Right lobe of liver (tissue), 4 donors: ENCODE data around the gene ARHGEF18.

Experiments
- POLR2A ChIP-seq: fragments of 450-650 bp; IDR thresholded peaks from one replicate; pipeline ENCODE4 v1.6.1; 2017; ENCODE audit warnings: antibody characterized with exemption, mild to moderate bottlenecking
- TF ChIP-seq, protein P1 (sequence below), 4 donors: fragments of 200-600 bp in 3 of 4; fragments of 450-650 bp in 1 of 4; IDR thresholded peaks; one replicate each; pipeline versions ENCODE4 v1.5.1 to v1.8.0; 2016 to 2022; ENCODE audit warnings: antibody characterized with exemption in 4 of 4, mild to moderate bottlenecking in 2 of 4
- donor health status: DM: no; HTN: no; CAD: no.
- donor health status: DM: no; HTN: no; CAD: no.
- donor health status: DM: no; HTN: yes; CAD: no.

GRCh38 chr19:7304200-7304599, 44.5 kb upstream of the ARHGEF18 start:
- TF ChIP-seq, protein P1, sequence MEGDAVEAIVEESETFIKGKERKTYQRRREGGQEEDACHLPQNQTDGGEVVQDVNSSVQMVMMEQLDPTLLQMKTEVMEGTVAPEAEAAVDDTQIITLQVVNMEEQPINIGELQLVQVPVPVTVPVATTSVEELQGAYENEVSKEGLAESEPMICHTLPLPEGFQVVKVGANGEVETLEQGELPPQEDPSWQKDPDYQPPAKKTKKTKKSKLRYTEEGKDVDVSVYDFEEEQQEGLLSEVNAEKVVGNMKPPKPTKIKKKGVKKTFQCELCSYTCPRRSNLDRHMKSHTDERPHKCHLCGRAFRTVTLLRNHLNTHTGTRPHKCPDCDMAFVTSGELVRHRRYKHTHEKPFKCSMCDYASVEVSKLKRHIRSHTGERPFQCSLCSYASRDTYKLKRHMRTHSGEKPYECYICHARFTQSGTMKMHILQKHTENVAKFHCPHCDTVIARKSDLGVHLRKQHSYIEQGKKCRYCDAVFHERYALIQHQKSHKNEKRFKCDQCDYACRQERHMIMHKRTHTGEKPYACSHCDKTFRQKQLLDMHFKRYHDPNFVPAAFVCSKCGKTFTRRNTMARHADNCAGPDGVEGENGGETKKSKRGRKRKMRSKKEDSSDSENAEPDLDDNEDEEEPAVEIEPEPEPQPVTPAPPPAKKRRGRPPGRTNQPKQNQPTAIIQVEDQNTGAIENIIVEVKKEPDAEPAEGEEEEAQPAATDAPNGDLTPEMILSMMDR (IDR thresholded peaks at IDR 0.05) = no peak
- TF ChIP-seq POLR2A = no peak
